T-cell (primary cell): ENCODE measurements around the gene SNRPA1. TPM values are rescaled to one million over a fixed set of nuclear protein-coding genes. Genes with fewer than 3 reads are reported as not detected.
A peak's percentile ranks its signal among the peaks of the same experiment; 100 is the strongest.
"Not testable (repeated sequence)": the region's sequence is repeated elsewhere in the genome, so short reads cannot be mapped to it uniquely, and the experiment has no call there.

Experiments used
- ATAC-seq, 4 experiments: fragments of 200-7000 bp in 3 of 4; fragments of 150-1000 bp in 1 of 4; cut with Tn5 transposase; replicated peaks in 1 of 4; 1 replicate in 3 of 4; 2 replicates in 1 of 4; pipeline ENCODE4 v1.10.0; 2021; ENCODE audit warnings: moderate library complexity in 3 of 4, mild to moderate bottlenecking in 2 of 4, moderate number of reproducible peaks in 1 of 4
- CTCF ChIA-PET, 2 donors: fragments of 300-600 bp; sonication (Branson Sonifier 250); formaldehyde crosslinking; loops; one replicate each; lab custom pipeline; 2022; ENCODE audit warnings: antibody characterized with exemption in 2 of 2; lab: Charles Lee
- POLR2A ChIA-PET, 2 donors: fragments of 300-600 bp; sonication (Branson Sonifier 250); formaldehyde crosslinking; loops; one replicate each; lab custom pipeline; 2022; ENCODE audit warnings: antibody characterized with exemption in 2 of 2; lab: Charles Lee
- DNase-seq, 35 experiments: peaks; one replicate each; pipeline versions ENCODE4 v3.0.0 to v3.0.0-alpha.2; 2013 to 2023
- H3K27ac ChIP-seq: one replicate; pipeline ENCODE4 v1.5.1; 2013; ENCODE audit warnings: low read length
- H3K27me3 ChIP-seq, 2 experiments: replicated peaks in 1 of 2; 1 replicate in 1 of 2; 2 replicates in 1 of 2; pipeline versions ENCODE4 v1.6.1 to v1.7.0; 2013; ENCODE audit warnings: low read length in 1 of 2, mixed read lengths in 1 of 2; ENCODE audit not compliant: control insufficient read depth in 2 of 2, insufficient read depth in 2 of 2; ENCODE audit errors: extremely low read depth in 1 of 2
- H3K36me3 ChIP-seq, 2 donors: 1 replicate in 1 of 2; 2 replicates in 1 of 2; pipeline versions ENCODE4 v1.6.1 to v1.7.0; 2013; ENCODE audit warnings: low read length in 1 of 2; ENCODE audit not compliant: control insufficient read depth in 2 of 2, insufficient read depth in 1 of 2; ENCODE audit errors: extremely low read depth in 1 of 2
- H3K4me1 ChIP-seq, 2 experiments: 1 replicate in 1 of 2; 2 replicates in 1 of 2; pipeline versions ENCODE4 v1.6.1 to v1.7.0; 2013; ENCODE audit warnings: low read length in 2 of 2, mixed read lengths in 1 of 2; ENCODE audit not compliant: insufficient read depth in 2 of 2, control insufficient read depth in 1 of 2; ENCODE audit errors: extremely low read depth in 1 of 2
- H3K4me3 ChIP-seq, 2 donors: 1 replicate in 1 of 2; 2 replicates in 1 of 2; pipeline versions ENCODE4 v1.5.1 to v1.7.0; 2013; ENCODE audit warnings: mild to moderate bottlenecking in 2 of 2, low read length in 1 of 2, moderate library complexity in 1 of 2; ENCODE audit not compliant: control insufficient read depth in 1 of 2; ENCODE audit errors: extremely low read depth in 1 of 2
- H3K9me3 ChIP-seq: 2 replicates; pipeline ENCODE4 v1.7.0; 2013
- H3K27ac Mint-ChIP-seq, 2 donors: one replicate each; pipeline ENCODE4 v1.8.0; 2020 to 2021; ENCODE audit warnings: mild to moderate bottlenecking in 2 of 2, mixed read lengths in 2 of 2
- H3K27me3 Mint-ChIP-seq, 2 donors: one replicate each; pipeline ENCODE4 v1.8.0; 2021 to 2022; ENCODE audit warnings: mixed read lengths in 2 of 2
- H3K36me3 Mint-ChIP-seq: one replicate; pipeline ENCODE4 v1.8.0; 2021; ENCODE audit warnings: mixed read lengths
- H3K4me1 Mint-ChIP-seq, 3 donors: one replicate each; pipeline ENCODE4 v1.8.0; 2020 to 2022; ENCODE audit warnings: mixed read lengths in 3 of 3, mild to moderate bottlenecking in 1 of 3
- H3K4me3 Mint-ChIP-seq, 3 donors: one replicate each; pipeline ENCODE4 v1.8.0; 2020 to 2022; ENCODE audit warnings: mild to moderate bottlenecking in 3 of 3, mixed read lengths in 3 of 3, moderate library complexity in 3 of 3
- H3K9me3 Mint-ChIP-seq, 3 donors: one replicate each; pipeline ENCODE4 v1.8.0; 2020 to 2022; ENCODE audit warnings: mixed read lengths in 3 of 3
- WGBS: methylation state at CpG from one replicate; pipeline ENCODE4 v1.1.5; 2013; ENCODE audit warnings: missing lambda C conversion rate; ENCODE audit not compliant: insufficient coverage; 5-methylcytosine and 5-hydroxymethylcytosine counted together
- total RNA-seq, 35 experiments: library from RNA in 6 of 35; stranded (reverse) in 6 of 35; fragments of 120-200 nt in 1 of 35; gene quantifications; one replicate each; pipeline versions ENCODE4 v1.2.1 to v1.2.4 and lab custom pipeline; 2013 to 2026

SNRPA1 gene
- total RNA-seq (100 to 1,000 TPM in 2 of 5 donors, 10 to 100 TPM in 3; 77.0 to 199 (median 97.0) TPM), total RNA-seq (lab: John Stamatoyannopoulos, UW) (43.6 to 127 (median 75.0) reads per million in 29 experiments)
- total RNA-seq (2013), result 60.7 TPM

GRCh38 chr15:101294731-101295606, at the start of gene SNRPA1:
TSS of gene SNRPA1 (minus strand) at chr15:101295248. CDS start at chr15:101295178, 70 bp downstream.
- CTCF ChIA-PET, result interaction anchor here (0.8 to 5.3 kb wide), 7 partner anchors 10 to 354 kb away, joined by 3 to 27 read pairs (median 3); no protein-coding TSS in a partner anchor

GRCh38 chr15:101342056-101342455, 47.0 kb upstream of the SNRPA1 start:
- ChIA-PET POLR2A (no interaction called here), CTCF (interaction anchor here in 1 of 2 donors (0.6 kb wide), 1 partner anchor 363 kb away, joined by 4 read pairs; no protein-coding TSS in a partner anchor)
- H3K27me3 Mint-ChIP-seq, result peaks cover 24 to 50% of the 10 kb centered on the region in 2 donors
- no peak overlapping the region for H3K27ac Mint-ChIP-seq
- Histone ChIP-seq H3K36me3 (no peaks in the 10 kb centered on the region), H3K27ac (no peak overlapping the region), H3K4me1 (no peaks in the 10 kb centered on the region), H3K27me3 (peaks cover 2 to 30% of the 10 kb centered on the region in 2 experiments), H3K9me3 (no peaks in the 10 kb centered on the region), H3K4me3 (no peak overlapping the region)
- peaks cover 0 to 3% (median 1%) of the 10 kb centered on the region in 3 donors for H3K9me3 Mint-ChIP-seq
- H3K36me3 Mint-ChIP-seq, result no peaks in the 10 kb centered on the region
- ATAC-seq (no peak), DNase-seq (no peak)
- H3K4me1 Mint-ChIP-seq, result no peaks in the 10 kb centered on the region
- no peak overlapping the region for H3K4me3 Mint-ChIP-seq

More at GRCh38 chr15:101294731-101295606, at the start of gene SNRPA1:
- WGBS, result under 1% methylated on average over 85 of the region's 87 CpGs
- Histone ChIP-seq H3K4me3 (peak within 1 kb of the TSS; percentile 77 to 96), H3K4me1 (peaks cover 19 to 23% of the 10 kb centered on the region in 2 experiments), H3K27ac (peak within 1 kb of the TSS; percentile 95), H3K36me3 (peaks cover 0 to 5% of the 10 kb centered on the region in 2 donors), H3K27me3 (no peaks in the 10 kb centered on the region), H3K9me3 (no peaks in the 10 kb centered on the region)
- peak within 1 kb of the TSS; percentile 94 for H3K27ac Mint-ChIP-seq
- peaks cover 13% of the 10 kb centered on the region for H3K36me3 Mint-ChIP-seq
- peaks cover 41 to 51% (median 48%) of the 10 kb centered on the region in 3 donors for H3K4me1 Mint-ChIP-seq
- DNase-seq (peak; percentile 91 to 98 (median 96)), ATAC-seq (peak; percentile 81 to 85 (median 84))
- peak within 1 kb of the TSS; percentile 94 to 98 (median 96) for H3K4me3 Mint-ChIP-seq
- POLR2A ChIA-PET, result interaction anchor here in 1 of 2 donors (0.6 to 1.1 kb wide), 4 partner anchors 15 to 427 kb away, joined by 3 to 4 read pairs (median 3); no protein-coding TSS in a partner anchor
- H3K27me3 Mint-ChIP-seq, result no peaks in the 10 kb centered on the region
- H3K9me3 Mint-ChIP-seq, result no peaks in the 10 kb centered on the region

GRCh38 chr15:101338502-101339057, 43.5 kb upstream of the SNRPA1 start:
- no peak overlapping the region for H3K4me3 Mint-ChIP-seq
- H3K27ac Mint-ChIP-seq, result no peak overlapping the region
- ATAC-seq, result no peak
- H3K36me3 Mint-ChIP-seq, result peaks cover 3% of the 10 kb centered on the region
- Histone ChIP-seq H3K27ac (no peak overlapping the region), H3K36me3 (no peaks in the 10 kb centered on the region), H3K4me3 (no peak overlapping the region), H3K27me3 (peaks cover 0 to 20% of the 10 kb centered on the region in 2 experiments), H3K4me1 (peaks cover 0 to 13% of the 10 kb centered on the region in 2 experiments), H3K9me3 (no peaks in the 10 kb centered on the region)
- DNase-seq, result no peak
- peaks cover 12 to 15% (median 15%) of the 10 kb centered on the region in 3 donors for H3K4me1 Mint-ChIP-seq
- H3K9me3 Mint-ChIP-seq, result peaks cover 3 to 5% (median 4%) of the 10 kb centered on the region in 3 donors
- WGBS, result no CpG with 5 or more reads among the region's 1 CpG
- CTCF ChIA-PET, result no interaction called here
- peaks cover 8 to 24% of the 10 kb centered on the region in 2 donors for H3K27me3 Mint-ChIP-seq
- POLR2A ChIA-PET, result no interaction called here

DNA sequence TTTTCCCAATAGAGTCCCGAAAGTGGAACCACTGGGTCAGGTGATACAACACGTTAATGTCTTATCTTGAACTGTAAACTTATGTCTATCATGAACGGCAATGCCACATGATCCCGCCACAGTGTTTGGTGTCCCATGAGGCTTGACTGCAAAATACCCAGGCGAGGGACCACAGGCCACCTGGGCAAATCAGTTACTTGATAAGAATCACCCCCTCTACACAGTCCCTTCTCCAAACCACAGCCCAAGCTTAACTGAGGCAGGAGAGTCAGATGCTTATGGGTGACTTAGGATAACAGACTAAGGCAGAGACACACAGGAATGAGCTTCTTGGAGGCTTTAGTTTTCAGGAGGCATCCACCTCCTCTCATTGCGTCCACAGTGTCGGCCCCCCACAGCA, 42.9 kb upstream of the SNRPA1 start:
- POLR2A ChIA-PET, result no interaction called here
- 32% methylated on average over 4 of the region's 7 CpGs for WGBS
- CTCF ChIA-PET, result no interaction called here
- no peak overlapping the region for H3K4me3 ChIP-seq
- peaks cover 5 to 8% (median 7%) of the 10 kb centered on the region in 3 donors for H3K9me3 Mint-ChIP-seq
- peaks cover 3% of the 10 kb centered on the region for H3K36me3 Mint-ChIP-seq
- H3K27me3 ChIP-seq, result peaks cover 0 to 19% of the 10 kb centered on the region in 2 experiments
- DNase-seq, result no peak
- peaks cover 0 to 19% of the 10 kb centered on the region in 2 experiments for H3K4me1 ChIP-seq
- H3K36me3 ChIP-seq, result no peaks in the 10 kb centered on the region
- H3K27me3 Mint-ChIP-seq, result peaks cover 8 to 22% of the 10 kb centered on the region in 2 donors
- H3K9me3 ChIP-seq, result no peaks in the 10 kb centered on the region
- H3K27ac Mint-ChIP-seq, result no peak overlapping the region
- peaks cover 18 to 21% (median 20%) of the 10 kb centered on the region in 3 donors for H3K4me1 Mint-ChIP-seq
- no peak overlapping the region for H3K27ac ChIP-seq
- H3K4me3 Mint-ChIP-seq, result no peak overlapping the region
- no peak for ATAC-seq

GRCh38 chr15:101333907-101334789, 39.1 kb upstream of the SNRPA1 start:
- ATAC-seq (peak; percentile 87 to 96 (median 92)), DNase-seq (peak in 33 of 35 experiments; percentile 30 to 82 (median 64))
- not testable (repeated sequence) for H3K4me3 ChIP-seq, H3K36me3 Mint-ChIP-seq, H3K9me3 ChIP-seq, H3K9me3 Mint-ChIP-seq, H3K36me3 ChIP-seq
- H3K27me3 Mint-ChIP-seq, result peaks cover 6 to 14% of the 10 kb centered on the region in 2 donors
- H3K4me1 Mint-ChIP-seq, result peaks cover 22 to 29% (median 24%) of the 10 kb centered on the region in 3 donors
- ChIA-PET CTCF (interaction anchor here (1.0 to 1.9 kb wide), 3 partner anchors 14 to 41 kb away, joined by 3 to 7 read pairs (median 3); no protein-coding TSS in a partner anchor), POLR2A (interaction anchor here in 1 of 2 donors (0.9 kb wide), 1 partner anchor 84 kb away, joined by 8 read pairs; no protein-coding TSS in a partner anchor)
- Histone ChIP-seq H3K4me1 (peaks cover 0 to 28% of the 10 kb centered on the region in 2 experiments), H3K27ac (peak overlapping the region; percentile 96), H3K27me3 (peaks cover 0 to 11% of the 10 kb centered on the region in 2 experiments)
- peak overlapping the region; percentile 90 to 91 for H3K27ac Mint-ChIP-seq
- peak overlapping the region; percentile 43 to 51 (median 46) for H3K4me3 Mint-ChIP-seq
- 42% methylated on average over 3 of the region's 16 CpGs for WGBS
